OCI-LY7 (cell line): ENCODE data around the gene C1orf159. TPM values are rescaled to one million over a fixed set of nuclear protein-coding genes. Genes with fewer than 3 reads are reported as not detected.

Experiments
- BruUV-seq: library from RNA; stranded (reverse); fragments of 400-500 nt; replicated peaks from 2 replicates; lab custom pipeline; 2021; lab: Mats Ljungman, UMichigan
- CTCF ChIA-PET: fragments of 300-600 bp; sonication (Branson Sonifier 250); formaldehyde crosslinking; loops from one replicate; lab custom pipeline; 2022; ENCODE audit warnings: antibody characterized with exemption; ENCODE audit not compliant: unreplicated experiment; lab: Charles Lee
- POLR2A ChIA-PET: fragments of 300-600 bp; sonication (Branson Sonifier 250); formaldehyde crosslinking; loops from one replicate; lab custom pipeline; 2022; ENCODE audit warnings: antibody characterized with exemption; lab: Charles Lee
- DNase-seq: peaks from one replicate; pipeline ENCODE4 v3.0.0-alpha.2; 2015; ENCODE audit warnings: low spot score
- H2AFZ ChIP-seq: fragments of 200-600 bp; sonication (generic), shearing (Covaris generic); 2 replicates; pipeline ENCODE4 v1.6.1; 2014; ENCODE audit warnings: mild to moderate bottlenecking, antibody characterized with exemption, low read length, moderate library complexity
- H3K27ac ChIP-seq: fragments of 200-600 bp; sonication (generic); 2 replicates; pipeline ENCODE4 v1.5.1; 2014; ENCODE audit warnings: mixed run types, low read depth, mild to moderate bottlenecking, moderate library complexity, low read length, inconsistent platforms; ENCODE audit not compliant: poor library complexity, severe bottlenecking
- H3K36me3 ChIP-seq: fragments of 200-600 bp; sonication (generic); 2 replicates; pipeline ENCODE4 v1.6.1; 2014; ENCODE audit warnings: mild to moderate bottlenecking, antibody characterized with exemption, low read length, moderate library complexity, mixed read lengths; ENCODE audit not compliant: insufficient read depth
- H3K4me1 ChIP-seq: fragments of 200-600 bp; sonication (generic); 2 replicates; pipeline ENCODE4 v1.5.1; 2014; ENCODE audit warnings: mild to moderate bottlenecking, low read length; ENCODE audit not compliant: insufficient read depth, poor library complexity, severe bottlenecking
- H3K4me2 ChIP-seq: fragments of 200-600 bp; sonication (generic); 2 replicates; pipeline ENCODE4 v1.6.1; 2014; ENCODE audit warnings: mild to moderate bottlenecking, low read length
- H3K4me3 ChIP-seq: fragments of 200-600 bp; sonication (generic); 2 replicates; pipeline ENCODE4 v1.5.1; 2014; ENCODE audit warnings: mild to moderate bottlenecking, low read depth, low read length; ENCODE audit not compliant: poor library complexity, severe bottlenecking
- H3K79me2 ChIP-seq: fragments of 200-600 bp; sonication (generic); 2 replicates; pipeline ENCODE4 v1.6.1; 2016; ENCODE audit warnings: low read depth, mild to moderate bottlenecking, low read length, moderate library complexity, mixed read lengths; ENCODE audit not compliant: insufficient read depth
- H3K9me2 ChIP-seq: fragments of 200-600 bp; sonication (generic); 2 replicates; pipeline ENCODE4 v1.6.1; 2016; ENCODE audit warnings: mild to moderate bottlenecking, low read length, mixed read lengths; ENCODE audit not compliant: insufficient read depth
- H3K9me3 ChIP-seq: fragments of 200-600 bp; sonication (generic); 2 replicates; pipeline ENCODE4 v1.6.1; 2014; ENCODE audit warnings: mild to moderate bottlenecking, mixed run types, low read length, mixed read lengths
- H4K20me1 ChIP-seq: fragments of 200-600 bp; sonication (generic); 2 replicates; pipeline ENCODE4 v1.6.1; 2014; ENCODE audit warnings: mild to moderate bottlenecking, antibody characterized with exemption, low read length, moderate library complexity, mixed read lengths; ENCODE audit not compliant: insufficient read depth
- CTCF ChIP-seq: fragments of 200-600 bp; sonication (generic); conservative IDR thresholded peaks from 2 replicates; pipeline ENCODE4 v1.5.1; 2014; ENCODE audit warnings: mild to moderate bottlenecking, antibody characterized with exemption, low read length, moderate library complexity, mixed read lengths
- EZH2phosphoT487 ChIP-seq: fragments of 200-600 bp; sonication (generic); IDR thresholded peaks from 2 replicates; pipeline ENCODE4 v1.6.1; 2018; ENCODE audit warnings: low read depth, borderline replicate concordance, mild to moderate bottlenecking, mixed run types, antibody characterized with exemption, low read length, moderate library complexity, mixed read lengths
- intact Hi-C: fragments of 100-400 bp; cut with micrococcal nuclease; formaldehyde crosslinking; loops from one replicate; pipeline ENCODE4 v1.10.0; 2022; ENCODE audit not compliant: unreplicated experiment
- total RNA-seq, 2 experiments: library from RNA; depleted of rRNA in 1 of 2; stranded (reverse); fragments of >200 nt in 1 of 2; shearing (Covaris generic) in 1 of 2; gene quantifications; 2 replicates each; pipeline ENCODE4 v1.2.3, GENCODE V29; 2014 to 2022

The C1orf159 gene
- total RNA-seq, 2 experiments from 2014 or later, result 24.5 to 27.6 TPM

GRCh38 chr1:1132956-1133750 lies 17.3 kb upstream of the C1orf159 start:
- Histone ChIP-seq H3K9me3 (no peaks in the 10 kb centered on the region), H3K9me2 (no peaks in the 10 kb centered on the region), H3K36me3 (no peaks in the 10 kb centered on the region), H3K4me3 (no peak overlapping the region), H4K20me1 (no peaks in the 10 kb centered on the region), H3K4me1 (peaks cover 18% of the 10 kb centered on the region), H3K79me2 (no peaks in the 10 kb centered on the region), H3K4me2 (no peak overlapping the region), H2AFZ (no peak overlapping the region), H3K27ac (no peak overlapping the region)
- CTCF ChIA-PET, result no interaction called here
- BruUV-seq, result no TSS peak
- DNase-seq, result no peak
- POLR2A ChIA-PET, result no interaction called here
- TF ChIP-seq EZH2phosphoT487 (no peak), CTCF (no peak)
- intact Hi-C loops, result no loop called here

GRCh38 chr1:1132042-1132950 lies 16.4 kb upstream of the C1orf159 start:
- ChIA-PET POLR2A (no interaction called here), CTCF (no interaction called here)
- no peaks in the 10 kb centered on the region for H3K9me2 ChIP-seq
- intact Hi-C loops, result no loop called here
- H4K20me1 ChIP-seq, result no peaks in the 10 kb centered on the region
- H3K36me3 ChIP-seq, result no peaks in the 10 kb centered on the region
- H3K79me2 ChIP-seq, result no peaks in the 10 kb centered on the region
- no peak overlapping the region for H3K4me3 ChIP-seq
- no peak overlapping the region for H3K4me2 ChIP-seq
- H3K9me3 ChIP-seq, result no peaks in the 10 kb centered on the region
- DNase-seq, result no peak
- BruUV-seq, result no TSS peak
- no peak for TF ChIP-seq CTCF
- TF ChIP-seq EZH2phosphoT487, result no peak
- no peak overlapping the region for H2AFZ ChIP-seq
- H3K27ac ChIP-seq, result no peak overlapping the region
- peaks cover 12% of the 10 kb centered on the region for H3K4me1 ChIP-seq
